Measurements from ENCODE around the gene R3HDML. TPM values are rescaled to one million over a fixed set of nuclear protein-coding genes. Genes with fewer than 3 reads are reported as not detected.

Gene R3HDML
- total RNA-seq, 1 donor from 2014 or later, result not detected

DNA sequence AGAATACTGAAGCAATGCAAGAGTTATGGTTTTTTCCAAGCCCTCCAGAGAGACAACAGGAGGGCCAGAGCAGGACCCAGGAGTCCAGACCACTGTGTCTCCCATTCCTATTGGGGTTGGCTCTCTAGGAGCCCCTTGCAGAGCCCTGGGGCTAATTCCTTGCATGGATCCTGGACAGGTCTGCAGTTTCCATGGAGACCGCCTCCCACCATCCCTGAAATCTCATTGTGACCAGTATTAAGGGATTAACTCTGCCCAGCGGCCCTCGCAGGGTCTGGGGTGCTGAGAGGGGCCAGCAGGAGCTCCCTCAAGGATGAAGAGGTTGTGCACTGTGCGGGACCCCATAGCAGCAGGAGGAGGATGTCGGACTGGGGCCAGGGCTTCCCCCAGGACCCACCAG, 53.4 kb downstream of the R3HDML start:
- H3K4me3 Mint-ChIP-seq (ENCODE audit: unreplicated experiment), result no peak overlapping the region
- peaks cover 3% of the 10 kb centered on the region for H3K4me1 Mint-ChIP-seq (ENCODE audit: unreplicated experiment)
- no peaks in the 10 kb centered on the region for H3K36me3 Mint-ChIP-seq (ENCODE audit: unreplicated experiment)
- no peak overlapping the region for H3K27ac Mint-ChIP-seq (ENCODE audit: unreplicated experiment)
- no peak for DNase-seq (ENCODE audit: extremely low spot score, unreplicated experiment)
- TF ChIP-seq, protein P1, sequence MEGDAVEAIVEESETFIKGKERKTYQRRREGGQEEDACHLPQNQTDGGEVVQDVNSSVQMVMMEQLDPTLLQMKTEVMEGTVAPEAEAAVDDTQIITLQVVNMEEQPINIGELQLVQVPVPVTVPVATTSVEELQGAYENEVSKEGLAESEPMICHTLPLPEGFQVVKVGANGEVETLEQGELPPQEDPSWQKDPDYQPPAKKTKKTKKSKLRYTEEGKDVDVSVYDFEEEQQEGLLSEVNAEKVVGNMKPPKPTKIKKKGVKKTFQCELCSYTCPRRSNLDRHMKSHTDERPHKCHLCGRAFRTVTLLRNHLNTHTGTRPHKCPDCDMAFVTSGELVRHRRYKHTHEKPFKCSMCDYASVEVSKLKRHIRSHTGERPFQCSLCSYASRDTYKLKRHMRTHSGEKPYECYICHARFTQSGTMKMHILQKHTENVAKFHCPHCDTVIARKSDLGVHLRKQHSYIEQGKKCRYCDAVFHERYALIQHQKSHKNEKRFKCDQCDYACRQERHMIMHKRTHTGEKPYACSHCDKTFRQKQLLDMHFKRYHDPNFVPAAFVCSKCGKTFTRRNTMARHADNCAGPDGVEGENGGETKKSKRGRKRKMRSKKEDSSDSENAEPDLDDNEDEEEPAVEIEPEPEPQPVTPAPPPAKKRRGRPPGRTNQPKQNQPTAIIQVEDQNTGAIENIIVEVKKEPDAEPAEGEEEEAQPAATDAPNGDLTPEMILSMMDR (IDR thresholded peaks at IDR 0.05), result no peak
- H3K27me3 Mint-ChIP-seq (ENCODE audit: unreplicated experiment), result peaks cover 14% of the 10 kb centered on the region
- no peaks in the 10 kb centered on the region for H3K9me3 Mint-ChIP-seq (ENCODE audit: unreplicated experiment)

DNA sequence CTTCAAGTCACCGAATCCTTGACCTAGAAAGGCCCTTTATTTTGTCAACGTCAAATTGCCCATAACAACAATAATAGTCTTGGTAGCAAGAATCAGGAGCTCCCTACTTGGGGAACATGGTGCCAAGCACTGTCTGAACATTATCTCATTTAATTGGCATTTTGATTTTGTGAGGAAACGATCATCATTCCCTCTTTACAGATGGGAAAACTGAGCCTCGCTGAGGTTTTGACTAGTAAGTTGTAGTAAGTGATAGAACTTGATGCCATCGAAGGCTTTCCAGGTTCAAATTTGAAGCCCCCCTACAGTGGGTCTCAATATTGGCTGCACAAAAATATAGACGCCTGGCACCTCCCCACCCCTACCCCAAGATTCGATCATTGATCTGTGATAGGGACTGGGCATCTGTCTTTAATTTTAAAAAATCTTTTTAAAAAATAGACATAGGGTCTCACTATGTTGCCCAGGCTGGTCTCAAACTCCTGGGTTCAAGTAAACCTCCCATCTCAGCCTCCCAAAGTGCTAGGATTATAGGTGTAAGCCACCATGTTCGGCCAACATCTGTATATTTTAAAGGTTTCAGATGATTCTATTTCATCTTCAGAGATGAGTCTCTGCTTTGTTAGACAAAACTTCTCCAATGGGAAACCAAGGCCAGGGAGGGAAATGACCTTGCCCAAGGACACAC, 55.4 kb downstream of the R3HDML start:
- Mint-ChIP-seq H3K9me3 (ENCODE audit: unreplicated experiment) (no peaks in the 10 kb centered on the region), H3K36me3 (ENCODE audit: unreplicated experiment) (no peaks in the 10 kb centered on the region), H3K27me3 (ENCODE audit: unreplicated experiment) (peaks cover 21% of the 10 kb centered on the region), H3K27ac (ENCODE audit: unreplicated experiment) (no peak overlapping the region), H3K4me3 (ENCODE audit: unreplicated experiment) (no peak overlapping the region), H3K4me1 (ENCODE audit: unreplicated experiment) (peaks cover 3% of the 10 kb centered on the region)
- no peak for DNase-seq (ENCODE audit: extremely low spot score, unreplicated experiment)
- TF ChIP-seq, protein P1 (IDR thresholded peaks at IDR 0.05), result no peak

DNA sequence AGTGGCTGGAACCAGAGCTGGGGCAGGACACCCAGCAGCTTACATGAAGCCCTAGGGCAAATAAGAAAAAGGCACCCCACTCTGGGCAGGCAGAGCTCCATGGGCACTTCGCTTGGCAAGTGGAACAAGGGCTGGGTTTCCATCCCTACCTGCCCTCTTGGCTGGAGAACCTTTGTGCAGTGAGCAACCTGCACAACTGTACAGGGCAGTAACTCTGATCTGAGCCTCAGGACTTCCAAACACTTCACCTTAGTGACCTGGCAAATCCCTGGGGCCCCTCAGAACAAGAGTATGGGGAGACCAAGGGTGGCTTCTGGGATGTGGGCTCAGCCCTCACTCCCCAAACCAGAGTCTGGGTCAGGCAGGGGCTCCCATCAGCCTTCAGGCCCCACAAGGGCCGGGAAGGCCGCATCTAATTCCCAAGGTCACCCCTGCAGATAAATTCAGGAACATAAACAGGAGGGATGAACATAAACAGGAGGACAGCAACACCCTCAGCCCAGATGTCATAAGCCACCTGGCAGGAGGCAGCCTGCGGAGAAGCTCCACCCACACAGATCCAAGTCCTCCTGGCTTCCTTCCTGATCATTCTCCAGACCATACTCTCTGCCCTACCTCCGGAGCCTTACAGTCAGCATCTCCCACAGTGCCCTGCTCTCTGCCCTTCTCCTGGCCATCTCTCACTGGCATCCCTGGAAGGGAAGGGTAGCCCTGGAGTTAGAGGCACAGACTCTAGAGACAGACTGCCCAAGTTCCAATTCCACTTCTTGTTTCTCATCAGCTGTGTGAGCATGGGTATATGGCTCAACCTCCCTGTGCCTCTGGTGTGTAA, 56.1 kb downstream of the R3HDML start:
- DNase-seq (ENCODE audit: extremely low spot score, unreplicated experiment), result no peak
- no peaks in the 10 kb centered on the region for H3K36me3 Mint-ChIP-seq (ENCODE audit: unreplicated experiment)
- H3K27me3 Mint-ChIP-seq (ENCODE audit: unreplicated experiment), result peaks cover 26% of the 10 kb centered on the region
- H3K9me3 Mint-ChIP-seq (ENCODE audit: unreplicated experiment), result no peaks in the 10 kb centered on the region
- peaks cover 3% of the 10 kb centered on the region for H3K4me1 Mint-ChIP-seq (ENCODE audit: unreplicated experiment)
- no peak overlapping the region for H3K4me3 Mint-ChIP-seq (ENCODE audit: unreplicated experiment)
- TF ChIP-seq, protein P1 (IDR thresholded peaks at IDR 0.05), result no peak
- H3K27ac Mint-ChIP-seq (ENCODE audit: unreplicated experiment), result no peak overlapping the region

GRCh38 chr20:44393608-44394451, 57.0 kb downstream of the R3HDML start:
- H3K36me3 Mint-ChIP-seq (ENCODE audit: unreplicated experiment), result no peaks in the 10 kb centered on the region
- peaks cover 29% of the 10 kb centered on the region for H3K27me3 Mint-ChIP-seq (ENCODE audit: unreplicated experiment)
- no peaks in the 10 kb centered on the region for H3K9me3 Mint-ChIP-seq (ENCODE audit: unreplicated experiment)
- no peak for DNase-seq (ENCODE audit: extremely low spot score, unreplicated experiment)
- no peak overlapping the region for H3K27ac Mint-ChIP-seq (ENCODE audit: unreplicated experiment)
- H3K4me3 Mint-ChIP-seq (ENCODE audit: unreplicated experiment), result no peak overlapping the region
- no peaks in the 10 kb centered on the region for H3K4me1 Mint-ChIP-seq (ENCODE audit: unreplicated experiment)
- TF ChIP-seq, protein P1 (IDR thresholded peaks at IDR 0.05), result no peak

DNA sequence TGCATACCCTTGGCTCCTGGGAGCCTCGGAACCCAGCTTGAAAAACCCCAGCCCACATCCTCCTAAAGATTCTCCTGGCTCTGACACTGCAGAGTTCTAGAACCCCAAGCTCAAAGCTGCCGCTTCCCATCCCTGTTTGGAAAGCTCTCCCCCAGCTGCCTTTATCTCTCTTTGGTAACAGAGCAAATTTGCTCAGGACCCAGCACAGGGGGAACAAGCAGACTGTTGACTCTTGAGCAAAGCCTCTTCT, 57.5 kb downstream of the R3HDML start:
- no peak overlapping the region for H3K27ac Mint-ChIP-seq (ENCODE audit: unreplicated experiment)
- H3K9me3 Mint-ChIP-seq (ENCODE audit: unreplicated experiment), result no peaks in the 10 kb centered on the region
- H3K36me3 Mint-ChIP-seq (ENCODE audit: unreplicated experiment), result no peaks in the 10 kb centered on the region
- TF ChIP-seq, protein P1 (IDR thresholded peaks at IDR 0.05), result no peak
- DNase-seq (ENCODE audit: extremely low spot score, unreplicated experiment), result no peak
- H3K4me1 Mint-ChIP-seq (ENCODE audit: unreplicated experiment), result no peaks in the 10 kb centered on the region
- no peak overlapping the region for H3K4me3 Mint-ChIP-seq (ENCODE audit: unreplicated experiment)
- peaks cover 30% of the 10 kb centered on the region for H3K27me3 Mint-ChIP-seq (ENCODE audit: unreplicated experiment)

All from osteocyte (in vitro differentiated cells).